LNCaP clone FGC (cell line): ENCODE data around the gene ZNF488.

ENCODE experiments used
- DNase-seq: peaks from one replicate; pipeline ENCODE4 v3.0.0-alpha.2; 2011; ENCODE audit warnings: low read depth
- H3K4me3 ChIP-seq: 2 replicates; pipeline ENCODE4 v1.5.1; 2011; ENCODE audit warnings: mild to moderate bottlenecking, low read depth, low read length, control low read depth
- CTCF ChIP-seq: IDR thresholded peaks from 2 replicates; pipeline ENCODE4 v1.5.1; 2012; ENCODE audit warnings: mild to moderate bottlenecking; ENCODE audit not compliant: control insufficient read depth, insufficient read depth; ENCODE audit errors: extremely low read depth

ZNF488 gene

GRCh38 chr10:47318706-47319105 is 65.4 kb downstream of the ZNF488 start:
- TF ChIP-seq CTCF, result no peak
- no peak overlapping the region for H3K4me3 ChIP-seq
- no peak for DNase-seq

DNA sequence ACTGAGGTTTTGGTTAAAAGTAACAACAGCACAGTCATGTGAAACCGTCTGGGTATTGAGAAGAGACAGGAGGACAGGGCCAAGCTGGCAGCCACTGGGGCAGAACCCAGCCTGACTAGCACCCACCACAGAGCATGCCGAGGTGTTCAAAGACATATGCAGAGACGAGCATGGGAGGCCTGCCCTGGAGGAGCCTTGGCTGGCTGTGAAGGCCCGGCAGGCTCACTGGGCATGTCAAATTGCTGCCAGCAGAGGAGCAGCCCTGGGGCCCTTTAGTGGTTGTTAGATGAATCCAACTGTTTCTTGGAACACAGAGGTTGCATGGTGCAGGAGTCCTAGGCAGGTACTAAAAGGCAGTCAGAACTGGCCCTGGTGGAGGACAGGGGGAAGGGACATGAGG is 66.8 kb downstream of the ZNF488 start:
- DNase-seq, result no peak
- no peak for TF ChIP-seq CTCF
- no peak overlapping the region for H3K4me3 ChIP-seq

GRCh38 chr10:47316131-47316530 is 68.0 kb downstream of the ZNF488 start:
- no peak for DNase-seq
- TF ChIP-seq CTCF, result no peak
- no peak overlapping the region for H3K4me3 ChIP-seq
